22Rv1 (cell line): ENCODE results near the gene SGCD.

Experiments
- CTCF ChIP-seq: fragments of 450-650 bp; IDR thresholded peaks from 2 replicates; pipeline ENCODE4 v1.5.1; 2017; ENCODE audit warnings: mild to moderate bottlenecking
- ZFX ChIP-seq: fragments of 450-650 bp; IDR thresholded peaks from 2 replicates; pipeline ENCODE4 v1.6.1; 2017; ENCODE audit warnings: antibody characterized with exemption, borderline replicate concordance

GRCh38 chr5:156526081-156526925 is 199.3 kb downstream of the SGCD start:
- TF ChIP-seq CTCF (no peak), ZFX (no peak)
